B cell (primary cell): ENCODE results near the gene HAP1.

ENCODE experiments used
- EZH2 ChIP-seq: IDR thresholded peaks from 2 replicates; pipeline ENCODE4 v1.6.1; 2012; ENCODE audit warnings: borderline replicate concordance, low read depth, mild to moderate bottlenecking, moderate library complexity, low read length; ENCODE audit not compliant: insufficient read depth, poor library complexity, severe bottlenecking
- TF ChIP-seq, protein P1 (sequence below): fragments of 200-600 bp; IDR thresholded peaks from one replicate; pipeline ENCODE4 v1.8.0; 2022; ENCODE audit warnings: antibody characterized with exemption, mild to moderate bottlenecking

DNA sequence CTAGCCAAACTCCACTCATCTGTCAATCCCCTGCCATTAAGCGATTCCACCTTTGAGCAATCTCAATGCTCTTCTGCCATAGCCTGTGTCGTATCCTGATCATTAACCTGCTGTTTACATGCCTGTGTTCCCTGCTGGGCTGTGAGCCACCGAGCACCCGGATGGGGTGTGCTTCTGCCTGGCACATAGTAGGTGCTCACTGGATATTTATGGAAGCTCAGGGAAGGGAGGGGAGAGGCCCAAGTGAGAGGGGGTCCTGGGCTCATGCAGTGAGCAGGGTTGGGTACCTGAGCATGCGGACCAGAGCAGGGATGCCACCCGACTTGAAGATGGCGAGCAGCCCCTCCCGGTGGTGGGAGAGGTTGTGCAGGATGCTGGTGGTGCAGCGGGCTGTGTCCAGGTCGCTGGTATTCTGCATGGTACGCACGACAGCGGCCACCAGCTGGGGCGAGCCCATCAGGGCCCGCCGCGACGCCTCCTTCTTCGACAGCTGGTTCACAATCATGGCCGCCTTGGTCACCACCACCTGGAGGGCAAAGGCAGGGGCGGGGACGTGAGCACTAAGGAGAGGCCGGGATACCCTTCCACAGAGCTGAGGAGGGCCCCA, 34.3 kb upstream of the HAP1 start:
- TF ChIP-seq, protein P1, sequence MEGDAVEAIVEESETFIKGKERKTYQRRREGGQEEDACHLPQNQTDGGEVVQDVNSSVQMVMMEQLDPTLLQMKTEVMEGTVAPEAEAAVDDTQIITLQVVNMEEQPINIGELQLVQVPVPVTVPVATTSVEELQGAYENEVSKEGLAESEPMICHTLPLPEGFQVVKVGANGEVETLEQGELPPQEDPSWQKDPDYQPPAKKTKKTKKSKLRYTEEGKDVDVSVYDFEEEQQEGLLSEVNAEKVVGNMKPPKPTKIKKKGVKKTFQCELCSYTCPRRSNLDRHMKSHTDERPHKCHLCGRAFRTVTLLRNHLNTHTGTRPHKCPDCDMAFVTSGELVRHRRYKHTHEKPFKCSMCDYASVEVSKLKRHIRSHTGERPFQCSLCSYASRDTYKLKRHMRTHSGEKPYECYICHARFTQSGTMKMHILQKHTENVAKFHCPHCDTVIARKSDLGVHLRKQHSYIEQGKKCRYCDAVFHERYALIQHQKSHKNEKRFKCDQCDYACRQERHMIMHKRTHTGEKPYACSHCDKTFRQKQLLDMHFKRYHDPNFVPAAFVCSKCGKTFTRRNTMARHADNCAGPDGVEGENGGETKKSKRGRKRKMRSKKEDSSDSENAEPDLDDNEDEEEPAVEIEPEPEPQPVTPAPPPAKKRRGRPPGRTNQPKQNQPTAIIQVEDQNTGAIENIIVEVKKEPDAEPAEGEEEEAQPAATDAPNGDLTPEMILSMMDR: no peak
- TF ChIP-seq EZH2: no peak
